ENCODE measurements around the gene FSCN2. TPM values are rescaled to one million over a fixed set of nuclear protein-coding genes. Genes with fewer than 3 reads are reported as not detected.

Gene FSCN2
- total RNA-seq, 1 experiment from 2014 or later: 1.2 TPM

- Histone ChIP-seq H3K4me1 (ENCODE audit: control insufficient read depth, insufficient read depth, low read length) (peaks cover 36% of the 10 kb centered on the region), H3K36me3 (ENCODE audit: control insufficient read depth, insufficient read depth, low read length) (peaks cover 9% of the 10 kb centered on the region), H3K4me3 (ENCODE audit: low read depth in 2 of 2, low read length in 2 of 2) (peak overlapping the region; percentile 68 to 82), H3K9me3 (ENCODE audit: control insufficient read depth, insufficient read depth, low read depth, low read length) (no peaks in the 10 kb centered on the region), H3K27me3 (ENCODE audit: control insufficient read depth, insufficient read depth, low read length) (no peaks in the 10 kb centered on the region), H3K27ac (ENCODE audit: low read length) (peak overlapping the region; percentile 93)
- ChIA-PET CTCF (no interaction called here), POLR2A (interaction anchor here (0.5 to 0.6 kb wide), 3 partner anchors 11 to 339 kb away, joined by 4 to 12 read pairs (median 10); no protein-coding TSS in a partner anchor)
- in situ Hi-C loops (cut with HindIII; ENCODE audit: low pct_unique_long_range_greater_than_20kb, low sequenced_read_pairs): no loop called here
- DNase-seq (ENCODE audit: low read depth, low spot score) (no peak), ATAC-seq (no peak)
- intact Hi-C loops (cut with micrococcal nuclease; ENCODE audit: unreplicated experiment): loop anchor here (5.0 kb wide), 1 partner anchor 124 kb away; no protein-coding TSS in a partner anchor
- TF ChIP-seq POLR2AphosphoS5 (IDR thresholded peaks at IDR 0.05; ENCODE audit: low read depth, low read length): peak; percentile 6; the same call in 1 of the 2 replicates
- no peak for TF ChIP-seq TCF7L2 (IDR thresholded peaks at IDR 0.05; ENCODE audit: low read depth, low read length)
- BruUV-seq (replicated peaks): no TSS peak
Measured at GRCh38 chr17:81516439-81516838, 11.7 kb upstream of the FSCN2 start.

- in situ Hi-C loops (cut with HindIII; ENCODE audit: low pct_unique_long_range_greater_than_20kb, low sequenced_read_pairs): no loop called here
- BruUV-seq (replicated peaks): no TSS peak
- peak overlapping the region; percentile 68 to 82 for H3K4me3 ChIP-seq (ENCODE audit: low read depth in 2 of 2, low read length in 2 of 2)
- no peak for ATAC-seq
- H3K9me3 ChIP-seq (ENCODE audit: control insufficient read depth, insufficient read depth, low read depth, low read length): no peaks in the 10 kb centered on the region
- H3K4me1 ChIP-seq (ENCODE audit: control insufficient read depth, insufficient read depth, low read length): peaks cover 36% of the 10 kb centered on the region
- intact Hi-C loops (cut with micrococcal nuclease; ENCODE audit: unreplicated experiment): loop anchor here (5.0 kb wide), 1 partner anchor 125 kb away; no protein-coding TSS in a partner anchor
- no peak for DNase-seq (ENCODE audit: low read depth, low spot score)
- H3K27ac ChIP-seq (ENCODE audit: low read length): peak overlapping the region; percentile 93
- H3K27me3 ChIP-seq (ENCODE audit: control insufficient read depth, insufficient read depth, low read length): no peaks in the 10 kb centered on the region
- ChIA-PET CTCF (no interaction called here), POLR2A (interaction anchor here (0.6 kb wide), 1 partner anchor 11 kb away, joined by 6 read pairs; no protein-coding TSS in a partner anchor)
- H3K36me3 ChIP-seq (ENCODE audit: control insufficient read depth, insufficient read depth, low read length): peaks cover 4% of the 10 kb centered on the region; the same call in 1 of the 2 replicates
- TF ChIP-seq CTCF (IDR thresholded peaks at IDR 0.05) (no peak), SIN3A (IDR thresholded peaks at IDR 0.05; ENCODE audit: borderline replicate concordance, insufficient read depth, low read depth, low read length) (0 out of 2 replicates have a peak, but pooled peaks have one; percentile 35)
Measured at GRCh38 chr17:81517009-81517338, 11.2 kb upstream of the FSCN2 start.

GRCh38 chr17:81517339-81518112 lies 10.7 kb upstream of the FSCN2 start:
- ChIA-PET POLR2A (interaction anchor here (0.6 to 1.1 kb wide), 3 partner anchors 9 to 84 kb away, joined by 6 to 20 read pairs (median 11); no protein-coding TSS in a partner anchor), CTCF (no interaction called here)
- Histone ChIP-seq H3K4me1 (ENCODE audit: control insufficient read depth, insufficient read depth, low read length) (peaks cover 36% of the 10 kb centered on the region), H3K4me3 (ENCODE audit: low read depth in 2 of 2, low read length in 2 of 2) (peak overlapping the region; percentile 61 to 68), H3K9me3 (ENCODE audit: control insufficient read depth, insufficient read depth, low read depth, low read length) (no peaks in the 10 kb centered on the region), H3K27me3 (ENCODE audit: control insufficient read depth, insufficient read depth, low read length) (no peaks in the 10 kb centered on the region), H3K36me3 (ENCODE audit: control insufficient read depth, insufficient read depth, low read length) (no peaks in the 10 kb centered on the region; the same call in 1 of the 2 replicates), H3K27ac (ENCODE audit: low read length) (peak overlapping the region; percentile 93)
- in situ Hi-C loops (cut with HindIII; ENCODE audit: low pct_unique_long_range_greater_than_20kb, low sequenced_read_pairs): no loop called here
- BruUV-seq (replicated peaks): no TSS peak
- DNase-seq (ENCODE audit: low read depth, low spot score) (no peak), ATAC-seq (peak; percentile 6; the same call in 1 of the 2 replicates)
- TF ChIP-seq POLR2AphosphoS5 (IDR thresholded peaks at IDR 0.05; ENCODE audit: low read depth, low read length) (peak; percentile 22), CTCF (IDR thresholded peaks at IDR 0.05) (no peak), SIN3A (IDR thresholded peaks at IDR 0.05; ENCODE audit: borderline replicate concordance, insufficient read depth, low read depth, low read length) (0 out of 2 replicates have a peak, but pooled peaks have one; percentile 17)
- intact Hi-C loops (cut with micrococcal nuclease; ENCODE audit: unreplicated experiment): loop anchor here (5.0 kb wide), 1 partner anchor 125 kb away; no protein-coding TSS in a partner anchor

All from Panc1 (cell line).